Testis (tissue), 3 donors: Measurements from ENCODE around the gene CCR5. TPM values are rescaled to one million over a fixed set of nuclear protein-coding genes. Genes with fewer than 3 reads are reported as not detected.

Source experiments
- DNase-seq: peaks from one replicate; pipeline ENCODE4 v3.0.0-alpha.2; 2019
- H3K27ac ChIP-seq, 2 donors: fragments of 200-600 bp; sonication (generic); one replicate each; pipeline ENCODE4 v1.5.1; 2019
- H3K27me3 ChIP-seq: fragments of 200-600 bp; sonication (generic); one replicate; pipeline ENCODE4 v1.5.1; 2019
- H3K36me3 ChIP-seq: fragments of 200-600 bp; sonication (generic); one replicate; pipeline ENCODE4 v1.5.1; 2017; ENCODE audit warnings: low read depth; ENCODE audit errors: missing control alignments
- H3K4me1 ChIP-seq: fragments of 200-600 bp; sonication (generic); one replicate; pipeline ENCODE4 v1.5.1; 2019
- H3K4me3 ChIP-seq, 2 donors: fragments of 200-600 bp; sonication (generic); one replicate each; pipeline ENCODE4 v1.5.1; 2017 to 2019
- H3K9me3 ChIP-seq: fragments of 200-600 bp; sonication (generic); one replicate; pipeline ENCODE4 v1.5.1; 2017
- CTCF ChIP-seq, 3 experiments: fragments of 450-650 bp in 2 of 3; fragments of 200-600 bp in 1 of 3; sonication (generic) in 1 of 3; IDR thresholded peaks; one replicate each; pipeline ENCODE4 v1.5.1; 2016 to 2019; ENCODE audit warnings: antibody characterized with exemption in 3 of 3, mild to moderate bottlenecking in 2 of 3, moderate library complexity in 1 of 3
- POLR2A ChIP-seq: fragments of 450-650 bp; IDR thresholded peaks from one replicate; pipeline ENCODE4 v1.6.1; 2017; ENCODE audit warnings: antibody characterized with exemption, mild to moderate bottlenecking, moderate library complexity
- WGBS, 2 donors: methylation state at CpG; one replicate each; pipeline ENCODE4 v1.1.5; 2018; 5-methylcytosine and 5-hydroxymethylcytosine counted together
- intact Hi-C: fragments of 100-400 bp; cut with DNase I; formaldehyde crosslinking; loops from one replicate; pipeline ENCODE4 v1.15.1; 2023; ENCODE audit warnings: low total_unique reads
- polyA plus RNA-seq: library from polyadenylated mRNA; stranded (reverse); fragments of 350-450 nt; fragmentation: Illumina TruSeq; extraction: RNeasy Lipid Tissue Mini Kit (QIAGEN cat#74804); gene quantifications from one replicate; pipeline ENCODE4 v1.2.3, GENCODE V29; 2014; ENCODE audit warnings: low read depth, low replicate concordance; ENCODE audit not compliant: insufficient read depth
- total RNA-seq, 2 donors: library from RNA; depleted of rRNA; stranded (reverse); fragments of >200 nt; gene quantifications; one replicate each; pipeline ENCODE4 v1.2.3, GENCODE V29; 2016

Gene CCR5
- total and polyA plus RNA-seq, 3 donors from 2014 or later = 0.56 to 3.3 TPM; not detected in 1

DNA sequence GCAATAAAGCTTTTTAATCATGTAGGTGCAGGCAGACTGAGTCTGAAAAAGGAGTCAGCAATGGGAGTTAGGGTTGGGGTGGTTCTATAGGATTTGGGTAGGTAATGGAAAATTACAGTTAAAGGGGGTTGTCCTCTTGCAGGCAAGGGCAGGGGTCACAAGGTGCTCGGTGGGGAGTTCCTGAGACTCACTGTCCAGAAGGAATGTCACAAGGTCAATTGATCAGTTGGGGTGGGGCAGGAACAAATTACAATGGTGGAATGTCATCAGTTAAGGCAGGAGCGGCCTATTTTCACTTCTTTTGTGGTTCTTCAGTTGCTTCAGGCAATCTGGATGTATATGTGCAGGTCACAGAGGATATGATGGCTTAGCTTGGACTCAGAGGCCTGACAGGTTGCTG is 22.3 kb downstream of the CCR5 start:
- Histone ChIP-seq H3K27ac (no peak overlapping the region), H3K4me3 (no peak overlapping the region), H3K9me3 (no peaks in the 10 kb centered on the region), H3K27me3 (no peaks in the 10 kb centered on the region), H3K4me1 (peaks cover 5% of the 10 kb centered on the region), H3K36me3 (no peaks in the 10 kb centered on the region)
- TF ChIP-seq POLR2A (no peak), CTCF (IDR thresholded peaks at IDR 0.05) (no peak)
- WGBS, 2 donors = 83 to 89% methylated on average over 2 of the region's 2 CpGs
- DNase-seq = no peak
- intact Hi-C loops = no loop called here

DNA sequence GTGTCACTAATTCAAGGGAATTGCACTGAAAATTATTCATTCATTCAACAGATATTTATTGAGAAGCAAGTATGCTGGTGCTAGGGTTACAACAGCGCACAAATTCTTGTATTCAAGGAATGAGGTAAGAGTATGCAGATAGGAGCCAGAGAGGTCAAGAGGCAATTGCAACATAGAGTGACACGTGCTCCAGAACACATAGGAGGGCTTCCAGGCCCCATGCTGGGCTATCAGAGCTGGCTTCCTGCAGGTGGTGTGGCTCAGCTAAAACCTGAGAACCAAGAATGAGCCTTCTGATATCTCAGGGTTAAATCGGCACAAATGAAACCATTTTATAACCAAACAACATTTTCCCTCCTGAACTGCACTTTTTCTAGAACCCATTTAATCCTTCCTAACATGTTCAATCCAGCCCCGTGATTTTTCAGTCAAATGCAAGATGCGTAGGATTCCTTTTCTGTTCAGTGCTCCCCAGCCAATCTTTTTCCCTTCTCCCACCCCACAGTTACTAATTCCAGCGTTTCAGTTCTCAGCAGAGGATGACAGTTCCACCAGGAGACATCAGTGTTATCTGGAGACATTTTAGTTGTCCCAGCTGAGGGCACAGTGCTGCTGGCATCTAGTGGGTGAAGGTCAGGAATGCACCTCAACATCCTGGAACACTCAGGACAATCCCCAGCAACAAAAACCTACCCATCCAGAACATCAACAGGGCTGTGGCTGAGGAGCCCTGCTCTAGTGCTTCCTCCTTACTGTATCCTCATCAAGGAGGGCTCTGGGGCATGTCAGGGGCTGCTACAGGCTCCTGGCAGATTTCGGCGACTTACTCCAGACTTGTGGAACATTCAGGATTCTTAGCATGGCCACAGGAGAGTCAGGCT is 23.0 kb downstream of the CCR5 start:
- no peak overlapping the region for H3K4me3 ChIP-seq
- intact Hi-C loops = no loop called here
- DNase-seq = no peak

DNA sequence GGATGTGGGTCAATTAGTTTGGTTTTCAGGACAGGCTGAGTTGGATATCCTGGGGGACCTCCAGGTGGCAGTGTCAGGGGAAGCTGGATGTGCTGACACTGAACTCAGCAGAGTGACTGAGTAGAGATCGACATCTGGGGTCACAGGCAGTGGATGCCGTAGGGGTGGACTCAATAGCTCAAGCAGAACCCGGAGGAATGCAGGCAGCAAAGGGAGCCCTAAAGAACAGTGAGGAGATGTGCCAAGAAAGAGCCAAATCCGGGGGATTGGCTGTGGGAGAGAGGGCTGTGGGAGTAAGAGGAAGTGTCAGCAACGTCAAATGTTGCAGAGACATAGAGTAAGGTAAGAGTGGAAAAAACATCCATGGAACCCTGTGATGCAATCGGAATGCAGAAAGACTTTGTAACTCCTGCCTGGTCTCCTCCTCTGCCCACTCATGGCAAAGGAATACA is 24.5 kb downstream of the CCR5 start:
- Histone ChIP-seq H3K9me3 (no peaks in the 10 kb centered on the region), H3K27me3 (no peaks in the 10 kb centered on the region), H3K4me1 (peaks cover 5% of the 10 kb centered on the region), H3K36me3 (no peaks in the 10 kb centered on the region), H3K27ac (no peak overlapping the region), H3K4me3 (no peak overlapping the region)
- intact Hi-C loops = no loop called here
- TF ChIP-seq POLR2A (no peak), CTCF (IDR thresholded peaks at IDR 0.05) (no peak)
- WGBS, 2 donors = 50 to 53% methylated on average over 6 of the region's 6 CpGs
- no peak for DNase-seq

More for the DNA sequence above, 23.0 kb downstream of the CCR5 start:
- no peak for TF ChIP-seq CTCF (IDR thresholded peaks at IDR 0.05)
- TF ChIP-seq POLR2A = no peak
- Histone ChIP-seq H3K36me3 (no peaks in the 10 kb centered on the region), H3K27ac (no peak overlapping the region), H3K9me3 (no peaks in the 10 kb centered on the region), H3K27me3 (no peaks in the 10 kb centered on the region), H3K4me1 (peaks cover 5% of the 10 kb centered on the region)
- 74 to 76% methylated on average over 6 to 8 of the region's 8 CpGs for WGBS, 2 donors

DNA sequence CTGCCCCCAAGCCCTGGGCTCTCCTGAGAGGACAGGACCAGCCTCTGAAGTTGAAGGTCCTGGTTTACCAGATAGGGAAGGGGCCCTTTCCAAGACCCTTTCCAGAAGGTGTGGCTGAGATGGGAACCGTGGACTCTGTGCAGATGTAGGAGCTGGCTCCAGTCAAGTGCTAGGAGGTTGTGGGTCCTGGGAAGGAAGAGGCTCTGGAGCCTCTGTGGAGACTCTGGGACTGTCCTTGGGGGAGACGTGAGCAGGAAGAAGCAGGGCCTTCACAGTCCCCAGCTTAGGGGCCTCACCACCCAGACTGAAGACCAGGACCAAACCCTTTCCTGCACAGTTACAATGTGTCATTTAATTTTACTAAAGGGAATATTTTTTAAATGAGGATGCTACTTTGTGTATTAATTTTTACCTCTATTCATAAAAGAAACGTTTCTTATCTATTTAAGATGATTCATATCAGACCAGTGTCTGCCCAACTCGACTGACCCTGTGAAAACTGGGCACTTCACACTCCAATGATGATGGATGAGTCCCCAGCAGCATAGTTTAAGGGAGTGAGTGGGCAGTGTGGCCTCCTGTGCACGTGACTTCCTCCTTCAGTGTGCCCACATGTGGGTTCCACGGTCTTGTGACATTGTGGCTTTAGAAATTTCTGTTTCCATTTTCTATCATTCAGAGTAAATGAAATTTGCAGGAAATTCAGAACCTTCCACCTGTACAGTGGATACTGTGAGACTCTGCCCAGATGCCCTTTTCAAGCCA is 25.2 kb downstream of the CCR5 start:
- DNase-seq = no peak
- no peaks in the 10 kb centered on the region for H3K36me3 ChIP-seq
- intact Hi-C loops = no loop called here
- peaks cover 5% of the 10 kb centered on the region for H3K4me1 ChIP-seq
- TF ChIP-seq CTCF (IDR thresholded peaks at IDR 0.05) (no peak), POLR2A (no peak)
- WGBS, 2 donors = 50% methylated on average over 6 of the region's 6 CpGs
- no peak overlapping the region for H3K27ac ChIP-seq
- H3K27me3 ChIP-seq = no peaks in the 10 kb centered on the region
- no peak overlapping the region for H3K4me3 ChIP-seq
- H3K9me3 ChIP-seq = no peaks in the 10 kb centered on the region
